HepG2 (cell line): ENCODE results near the gene MPZL3. TPM values are rescaled to one million over a fixed set of nuclear protein-coding genes. Genes with fewer than 3 reads are reported as not detected.

ENCODE experiments used
- ATAC-seq: fragments of 200-7000 bp; cut with Tn5 transposase; 3 replicates; pipeline ENCODE4 v1.9.1; 2020; ENCODE audit warnings: mild to moderate bottlenecking, moderate library complexity
- BruUV-seq: library from RNA; stranded (reverse); fragments of 400-500 nt; replicated peaks from 2 replicates; lab custom pipeline; 2021; lab: Mats Ljungman, UMichigan
- CTCF ChIA-PET: fragments of 300-600 bp; formaldehyde crosslinking; extraction: SDS; loops from one replicate; lab custom pipeline; 2021; ENCODE audit warnings: low total read pairs, inconsistent platforms, low intra/inter-chr PET ratio; lab: Yijun Ruan, JAX
- POLR2A ChIA-PET: fragments of 350-600 bp; sonication (Branson Sonifier 250); formaldehyde crosslinking; loops from one replicate; lab custom pipeline; 2020; ENCODE audit warnings: antibody characterized with exemption, inconsistent platforms; lab: Yijun Ruan, JAX
- DNase-seq: peaks from one replicate; pipeline ENCODE4 v3.0.0-alpha.2; 2015; ENCODE audit warnings: low spot score
- FAIRE-seq: peaks from 3 replicates; lab custom pipeline; 2011; peaks lifted over from hg19 to GRCh38; lab: Jason Lieb, UNC
- H2AFZ ChIP-seq: one replicate; pipeline ENCODE4 v1.6.1; 2011; ENCODE audit warnings: low read length, inconsistent platforms
- H3K27ac ChIP-seq: fragments of 300-600 bp; 3 replicates; pipeline ENCODE4 v1.8.0; 2011; ENCODE audit warnings: mixed run types, mild to moderate bottlenecking, mixed read lengths, low read length, inconsistent platforms; ENCODE audit not compliant: insufficient read depth; ENCODE audit errors: extremely low read length
- H3K27me3 ChIP-seq, 2 experiments: fragments of 200-600 bp in 1 of 2; 2 replicates in 1 of 2; 3 replicates in 1 of 2; pipeline versions ENCODE4 v1.6.0 to v1.8.0; 2011; ENCODE audit warnings: low read length in 2 of 2, mild to moderate bottlenecking in 2 of 2, moderate library complexity in 2 of 2, inconsistent platforms in 1 of 2; ENCODE audit not compliant: insufficient read depth in 2 of 2, control insufficient read depth in 1 of 2
- H3K36me3 ChIP-seq, 2 experiments: fragments of 200-600 bp in 1 of 2; replicated peaks in 1 of 2; 2 replicates in 1 of 2; 3 replicates in 1 of 2; pipeline versions ENCODE4 v1.5.1 to v1.8.0; 2011; ENCODE audit warnings: low read length in 2 of 2, inconsistent platforms in 1 of 2; ENCODE audit not compliant: insufficient read depth in 2 of 2, control insufficient read depth in 1 of 2
- H3K4me1 ChIP-seq: 2 replicates; pipeline ENCODE4 v1.5.1; 2012; ENCODE audit warnings: low read length, inconsistent platforms; ENCODE audit not compliant: insufficient read depth
- H3K4me2 ChIP-seq: 2 replicates; pipeline ENCODE4 v1.6.0; 2011; ENCODE audit warnings: low read depth, low read length, inconsistent platforms
- H3K4me3 ChIP-seq, 3 experiments: fragments of 200-600 bp in 1 of 3; sonication (generic), shearing (Covaris generic) in 1 of 3; replicated peaks in 1 of 3; 2 replicates each; pipeline ENCODE4 v1.5.1; 2011 to 2016; ENCODE audit warnings: low read length in 3 of 3, inconsistent platforms in 2 of 3, low read depth in 2 of 3, mild to moderate bottlenecking in 2 of 3, control low read depth in 1 of 3, mixed read lengths in 1 of 3; ENCODE audit not compliant: insufficient read depth in 1 of 3
- H3K79me2 ChIP-seq: one replicate; pipeline ENCODE4 v1.6.1; 2011; ENCODE audit warnings: low read length, inconsistent platforms; ENCODE audit not compliant: insufficient read depth
- H3K9ac ChIP-seq: 2 replicates; pipeline ENCODE4 v1.6.0; 2011; ENCODE audit warnings: mild to moderate bottlenecking, low read depth, low read length, inconsistent platforms; ENCODE audit not compliant: insufficient read depth
- H3K9me3 ChIP-seq: 2 replicates; pipeline ENCODE4 v1.5.1; 2012; ENCODE audit warnings: mild to moderate bottlenecking, low read length
- H4K20me1 ChIP-seq: 2 replicates; pipeline ENCODE4 v1.6.0; 2011; ENCODE audit warnings: inconsistent platforms, mild to moderate bottlenecking, low read length, moderate library complexity; ENCODE audit not compliant: insufficient read depth
- GATAD1 ChIP-seq: IDR thresholded peaks from 2 replicates; pipeline ENCODE4 v1.6.1; 2016; ENCODE audit warnings: missing genetic modification reagents, missing compliant biosample characterization
- MEIS1 ChIP-seq: sonication (generic); formaldehyde crosslinking; IDR thresholded peaks from 2 replicates; pipeline ENCODE4 v1.9.0; 2021; ENCODE audit warnings: mild to moderate bottlenecking, missing genetic modification reagents, moderate library complexity, borderline replicate concordance
- PCBP1 ChIP-seq: fragments of 200-400 bp; formaldehyde crosslinking; IDR thresholded peaks from 2 replicates; pipeline ENCODE4 v1.6.1; 2017; ENCODE audit warnings: mild to moderate bottlenecking, low read depth, low read length, borderline replicate concordance
- RFXANK ChIP-seq: IDR thresholded peaks from 2 replicates; pipeline ENCODE4 v1.6.1; 2016
- SOX13 ChIP-seq, 3 experiments: fragments of 450-650 bp in 1 of 3; sonication (generic) in 1 of 3; formaldehyde crosslinking in 1 of 3; IDR thresholded peaks in 2 of 3; conservative IDR thresholded peaks in 1 of 3; 2 replicates each; pipeline versions ENCODE4 v1.5.0 to v1.6.1; 2016 to 2020; ENCODE audit warnings: antibody characterized with exemption in 1 of 3, mild to moderate bottlenecking in 1 of 3, missing compliant biosample characterization in 1 of 3, missing genetic modification reagents in 1 of 3, moderate library complexity in 1 of 3
- SOX5 ChIP-seq: IDR thresholded peaks from 2 replicates; pipeline ENCODE4 v1.6.1; 2016; ENCODE audit warnings: borderline replicate concordance
- SOX6 ChIP-seq, 2 experiments: fragments of 450-650 bp in 1 of 2; sonication (generic) in 1 of 2; formaldehyde crosslinking in 1 of 2; IDR thresholded peaks; 2 replicates each; pipeline versions ENCODE4 v1.4.0 to v1.6.1; 2017 to 2020; ENCODE audit warnings: antibody characterized with exemption in 1 of 2, mild to moderate bottlenecking in 1 of 2, missing genetic modification reagents in 1 of 2
- ZNF17 ChIP-seq: sonication (generic); formaldehyde crosslinking; IDR thresholded peaks from 2 replicates; pipeline ENCODE4 v1.5.0; 2020; ENCODE audit warnings: mild to moderate bottlenecking, missing genetic modification reagents
- ZNF230 ChIP-seq: sonication (generic); formaldehyde crosslinking; IDR thresholded peaks from 2 replicates; pipeline ENCODE4 v1.4.0; 2020; ENCODE audit warnings: mild to moderate bottlenecking, missing genetic modification reagents
- ZNF407 ChIP-seq: sonication (generic); formaldehyde crosslinking; IDR thresholded peaks from one replicate; pipeline ENCODE4 v1.5.1; 2020; ENCODE audit warnings: mild to moderate bottlenecking, missing genetic modification reagents; ENCODE audit errors: not compliant biosample characterization
- ZNF616 ChIP-seq: sonication (generic); formaldehyde crosslinking; IDR thresholded peaks from 2 replicates; pipeline ENCODE4 v1.5.0; 2020; ENCODE audit warnings: low read depth, mild to moderate bottlenecking, missing genetic modification reagents
- ZNF678 ChIP-seq: sonication (generic); formaldehyde crosslinking; IDR thresholded peaks from 2 replicates; pipeline ENCODE4 v1.4.0; 2020; ENCODE audit warnings: mild to moderate bottlenecking, missing genetic modification reagents
- in situ Hi-C: cut with HindIII; loops from 2 replicates; pipeline ENCODE4 v1.10.0; 2017; ENCODE audit warnings: low pct_unique_long_range_greater_than_20kb; ENCODE audit not compliant: extremely low pct_ligation_motif_present
- intact Hi-C: fragments of 100-400 bp; cut with micrococcal nuclease; formaldehyde crosslinking; loops from one replicate; pipeline ENCODE4 v1.10.0; 2022; ENCODE audit not compliant: unreplicated experiment
- polyA plus RNA-seq, 8 experiments: library from polyadenylated mRNA; depleted of rRNA in 3 of 8; stranded (reverse) in 7 of 8; unstranded in 1 of 8; fragments of >200 nt; fragmentation: Illumina TruSeq in 4 of 8; extraction: Trizol in 4 of 8; gene quantifications; 2 replicates each; pipeline versions ENCODE4 v1.2.1 to v1.2.3, GENCODE V29; 2011 to 2016; ENCODE audit warnings: low read depth in 4 of 8, missing spikeins in 1 of 8, mixed read lengths in 1 of 8; ENCODE audit not compliant: insufficient read depth in 1 of 8
- total RNA-seq, 5 experiments: library from RNA; depleted of rRNA; stranded (reverse); fragments of >200 nt; fragmentation: Illumina TruSeq; extraction: Trizol; gene quantifications; 2 replicates each; pipeline ENCODE4 v1.2.3, GENCODE V29; 2016; ENCODE audit warnings: low read depth in 1 of 5
- TF ChIP-seq, protein P1 (sequence below): IDR thresholded peaks from 2 replicates; pipeline ENCODE4 v1.4.0; 2020; ENCODE audit warnings: mild to moderate bottlenecking, missing genetic modification reagents

MPZL3 gene
- total and polyA plus RNA-seq, 2 of the 13 experiments (the other 11 are each of a cell fraction or from before 2014, with no cell fraction given): 5.3 to 9.3 TPM

DNA sequence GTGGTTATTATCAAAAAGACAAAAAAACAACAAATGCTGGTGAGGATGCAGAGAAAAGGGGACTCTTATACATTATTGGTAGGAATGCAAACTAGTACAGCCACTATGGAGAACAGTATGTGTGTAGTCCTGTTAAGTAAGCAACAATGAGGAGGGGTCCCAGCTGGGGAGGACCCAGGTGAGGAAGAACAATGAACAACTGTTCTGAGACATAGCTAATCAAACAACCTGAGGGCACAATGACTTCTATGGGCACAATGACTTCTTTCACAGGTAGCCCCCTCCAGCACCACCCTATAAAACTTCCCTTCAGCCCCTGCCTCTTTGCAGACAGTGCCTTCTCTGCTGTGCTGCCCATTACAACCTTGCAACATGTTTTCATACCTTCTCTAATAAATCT, 32.9 kb downstream of the MPZL3 start:
- Histone ChIP-seq H3K27me3 (no peaks in the 10 kb centered on the region), H3K9me3 (no peaks in the 10 kb centered on the region), H3K79me2 (no peaks in the 10 kb centered on the region), H3K27ac (no peak overlapping the region), H3K4me2 (no peak overlapping the region), H3K4me3 (no peak overlapping the region), H3K4me1 (peaks cover 42% of the 10 kb centered on the region), H2AFZ (no peak overlapping the region), H4K20me1 (no peaks in the 10 kb centered on the region), H3K9ac (no peak overlapping the region), H3K36me3 (no peaks in the 10 kb centered on the region)
- in situ Hi-C loops (no loop called here), intact Hi-C loops (no loop called here)
- BruUV-seq: no TSS peak
- CTCF ChIA-PET: no interaction called here
- FAIRE-seq (no peak), DNase-seq (peak; percentile 65), ATAC-seq (no peak)
- POLR2A ChIA-PET: no interaction called here
- peak; percentile 86; the same call in 1 of the 2 replicates for TF ChIP-seq ZNF678
- TF ChIP-seq ZNF230: no peak
- no peak for TF ChIP-seq ZNF17
- no peak for TF ChIP-seq ZNF616 (CRISPR knock-in tag)
- TF ChIP-seq PCBP1: no peak
- TF ChIP-seq, protein P1, sequence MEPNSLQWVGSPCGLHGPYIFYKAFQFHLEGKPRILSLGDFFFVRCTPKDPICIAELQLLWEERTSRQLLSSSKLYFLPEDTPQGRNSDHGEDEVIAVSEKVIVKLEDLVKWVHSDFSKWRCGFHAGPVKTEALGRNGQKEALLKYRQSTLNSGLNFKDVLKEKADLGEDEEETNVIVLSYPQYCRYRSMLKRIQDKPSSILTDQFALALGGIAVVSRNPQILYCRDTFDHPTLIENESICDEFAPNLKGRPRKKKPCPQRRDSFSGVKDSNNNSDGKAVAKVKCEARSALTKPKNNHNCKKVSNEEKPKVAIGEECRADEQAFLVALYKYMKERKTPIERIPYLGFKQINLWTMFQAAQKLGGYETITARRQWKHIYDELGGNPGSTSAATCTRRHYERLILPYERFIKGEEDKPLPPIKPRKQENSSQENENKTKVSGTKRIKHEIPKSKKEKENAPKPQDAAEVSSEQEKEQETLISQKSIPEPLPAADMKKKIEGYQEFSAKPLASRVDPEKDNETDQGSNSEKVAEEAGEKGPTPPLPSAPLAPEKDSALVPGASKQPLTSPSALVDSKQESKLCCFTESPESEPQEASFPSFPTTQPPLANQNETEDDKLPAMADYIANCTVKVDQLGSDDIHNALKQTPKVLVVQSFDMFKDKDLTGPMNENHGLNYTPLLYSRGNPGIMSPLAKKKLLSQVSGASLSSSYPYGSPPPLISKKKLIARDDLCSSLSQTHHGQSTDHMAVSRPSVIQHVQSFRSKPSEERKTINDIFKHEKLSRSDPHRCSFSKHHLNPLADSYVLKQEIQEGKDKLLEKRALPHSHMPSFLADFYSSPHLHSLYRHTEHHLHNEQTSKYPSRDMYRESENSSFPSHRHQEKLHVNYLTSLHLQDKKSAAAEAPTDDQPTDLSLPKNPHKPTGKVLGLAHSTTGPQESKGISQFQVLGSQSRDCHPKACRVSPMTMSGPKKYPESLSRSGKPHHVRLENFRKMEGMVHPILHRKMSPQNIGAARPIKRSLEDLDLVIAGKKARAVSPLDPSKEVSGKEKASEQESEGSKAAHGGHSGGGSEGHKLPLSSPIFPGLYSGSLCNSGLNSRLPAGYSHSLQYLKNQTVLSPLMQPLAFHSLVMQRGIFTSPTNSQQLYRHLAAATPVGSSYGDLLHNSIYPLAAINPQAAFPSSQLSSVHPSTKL: peak; percentile 34; the same call in 1 of the 2 replicates
- no peak for TF ChIP-seq RFXANK (CRISPR knock-in tag)
- no peak; the same call in 1 of the 2 replicates for TF ChIP-seq SOX13 (IDR thresholded peaks at IDR 0.05)
- peak in 1 of 2 experiments; percentile 91; a peak in 2 of 4 replicates for TF ChIP-seq SOX13 (CRISPR knock-in tag; conservative IDR thresholded peaks at IDR 0.05 in 1 of 2, IDR thresholded peaks at IDR 0.05 in 1 of 2)
- TF ChIP-seq SOX6 (IDR thresholded peaks at IDR 0.05): no peak
- peak; percentile 67 for TF ChIP-seq SOX6 (CRISPR knock-in tag; IDR thresholded peaks at IDR 0.05)
- peak; percentile 66; the same call in 1 of the 2 replicates for TF ChIP-seq SOX5 (CRISPR knock-in tag)
- TF ChIP-seq MEIS1: no peak
- TF ChIP-seq GATAD1 (CRISPR knock-in tag): no peak
- TF ChIP-seq ZNF407: no peak
